GM18526 (cell line): ENCODE data around the gene RNF217.

Experiments used
- POLR2A ChIP-seq: IDR thresholded peaks from 3 replicates; pipeline ENCODE4 v1.6.1; 2011; ENCODE audit not compliant: insufficient read length; ENCODE audit errors: extremely low read depth

The RNF217 gene

GRCh38 chr6:125112934-125113333, 150.7 kb downstream of the RNF217 start:
- TF ChIP-seq POLR2A, result no peak

- TF ChIP-seq POLR2A, result no peak
Measured at GRCh38 chr6:125114248-125114858, 152.1 kb downstream of the RNF217 start.

GRCh38 chr6:125116170-125116569, 153.9 kb downstream of the RNF217 start:
- TF ChIP-seq POLR2A, result no peak

- TF ChIP-seq POLR2A, result no peak
Measured at GRCh38 chr6:125116710-125117109, 154.5 kb downstream of the RNF217 start.

- TF ChIP-seq POLR2A, result no peak
Measured at GRCh38 chr6:125117818-125118217, 155.6 kb downstream of the RNF217 start.

GRCh38 chr6:125120054-125120590, 157.9 kb downstream of the RNF217 start:
- TF ChIP-seq POLR2A, result no peak

- no peak for TF ChIP-seq POLR2A
Measured at GRCh38 chr6:125121894-125122293, 159.7 kb downstream of the RNF217 start.

GRCh38 chr6:125123051-125123450, 160.8 kb downstream of the RNF217 start:
- TF ChIP-seq POLR2A, result no peak

GRCh38 chr6:125123468-125124048, 161.3 kb downstream of the RNF217 start:
- no peak for TF ChIP-seq POLR2A

- TF ChIP-seq POLR2A, result no peak
Measured at GRCh38 chr6:125124049-125124669, 161.9 kb downstream of the RNF217 start.

GRCh38 chr6:125129354-125129753, 167.1 kb downstream of the RNF217 start:
- TF ChIP-seq POLR2A, result no peak

- TF ChIP-seq POLR2A, result no peak
Measured at GRCh38 chr6:125132058-125132457, 169.8 kb downstream of the RNF217 start.

- no peak for TF ChIP-seq POLR2A
Measured at GRCh38 chr6:125136378-125136777, 174.1 kb downstream of the RNF217 start.

- TF ChIP-seq POLR2A, result no peak
Measured at GRCh38 chr6:125138083-125138482, 175.8 kb downstream of the RNF217 start.

- no peak for TF ChIP-seq POLR2A
Measured at GRCh38 chr6:125140808-125141207, 178.6 kb downstream of the RNF217 start.
